ENCODE results near the gene RAB31. TPM values are rescaled to one million over a fixed set of nuclear protein-coding genes. Genes with fewer than 3 reads are reported as not detected.

RAB31 gene
- total RNA-seq, 2 experiments from 2014 or later, result 0.38 to 0.89 TPM

DNA sequence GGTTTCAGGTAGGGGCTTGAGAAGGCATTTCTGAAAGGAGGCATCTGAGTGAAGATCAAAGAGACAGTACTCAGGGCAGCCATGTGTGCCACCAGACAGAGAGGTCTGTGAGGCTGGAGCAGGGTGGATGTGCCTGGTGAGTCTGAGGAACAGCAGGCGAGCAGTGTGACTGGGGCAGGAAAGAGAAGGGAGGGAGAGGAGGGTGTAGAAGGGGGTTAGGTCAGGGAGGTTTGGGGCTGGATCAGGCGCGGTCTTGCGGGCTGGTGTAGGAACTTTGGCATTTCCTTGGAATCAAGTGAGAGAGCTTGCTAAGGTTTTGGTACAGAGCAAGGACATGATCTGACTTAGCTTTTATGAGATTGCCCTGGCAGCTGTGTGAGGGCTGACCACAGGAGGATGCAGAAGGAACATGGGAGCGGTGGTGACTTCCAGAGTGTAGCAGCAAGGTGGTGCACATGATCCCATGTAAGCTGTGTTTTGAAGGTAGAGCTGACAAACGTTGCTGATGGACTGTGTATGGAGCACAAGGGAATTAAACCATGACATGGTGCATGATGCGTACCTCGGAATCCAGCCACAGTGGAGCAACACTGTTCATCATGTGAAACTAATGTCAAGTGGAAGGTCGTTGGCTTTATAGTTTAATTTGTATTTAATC lies 13.9 kb downstream of the RAB31 start:
- H3K4me1 Mint-ChIP-seq (ENCODE audit: low read depth), result no peaks in the 10 kb centered on the region
- peaks cover 1% of the 10 kb centered on the region for H3K9me3 Mint-ChIP-seq
- no peak overlapping the region for H3K27ac Mint-ChIP-seq
- H3K36me3 Mint-ChIP-seq (ENCODE audit: low read depth), result no peaks in the 10 kb centered on the region
- DNase-seq, result no peak
- H3K4me3 Mint-ChIP-seq, result no peak overlapping the region
- intact Hi-C loops (cut with micrococcal nuclease), result no loop called here
- CTCF ChIA-PET, result interaction anchor here (0.6 to 1.5 kb wide), 5 partner anchors 110 to 206 kb away, joined by 3 to 5 read pairs (median 3); no protein-coding TSS in a partner anchor
- H3K27me3 Mint-ChIP-seq (ENCODE audit: low read depth), result peaks cover 14% of the 10 kb centered on the region

DNA sequence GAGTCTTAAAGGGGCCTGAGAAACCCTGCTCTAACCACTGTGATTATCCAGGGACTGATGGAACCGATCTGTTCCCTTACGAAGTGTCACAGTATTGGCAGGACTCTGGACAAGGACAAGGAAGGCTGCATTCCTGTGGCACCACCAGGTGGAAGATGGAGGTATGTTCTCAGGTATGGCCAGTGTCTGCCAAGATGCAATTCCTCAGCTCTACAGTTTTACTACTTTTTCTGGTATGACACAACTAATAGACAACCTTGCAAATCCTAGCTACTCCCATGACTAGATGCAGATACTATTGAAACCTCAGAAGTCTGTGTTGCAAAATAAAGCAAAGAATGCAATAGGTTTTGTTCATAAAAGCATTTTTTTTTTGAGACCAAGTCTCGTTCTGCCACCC lies 14.6 kb downstream of the RAB31 start:
- peak; percentile 36 for DNase-seq
- Mint-ChIP-seq H3K4me3 (no peak overlapping the region), H3K9me3 (peaks cover 1% of the 10 kb centered on the region), H3K27ac (no peak overlapping the region), H3K27me3 (ENCODE audit: low read depth) (peaks cover 10% of the 10 kb centered on the region), H3K36me3 (ENCODE audit: low read depth) (no peaks in the 10 kb centered on the region), H3K4me1 (ENCODE audit: low read depth) (no peaks in the 10 kb centered on the region)
- intact Hi-C loops (cut with micrococcal nuclease), result no loop called here
- CTCF ChIA-PET, result interaction anchor here (0.6 to 1.5 kb wide), 6 partner anchors 110 to 207 kb away, joined by 3 to 5 read pairs (median 3); no protein-coding TSS in a partner anchor

DNA sequence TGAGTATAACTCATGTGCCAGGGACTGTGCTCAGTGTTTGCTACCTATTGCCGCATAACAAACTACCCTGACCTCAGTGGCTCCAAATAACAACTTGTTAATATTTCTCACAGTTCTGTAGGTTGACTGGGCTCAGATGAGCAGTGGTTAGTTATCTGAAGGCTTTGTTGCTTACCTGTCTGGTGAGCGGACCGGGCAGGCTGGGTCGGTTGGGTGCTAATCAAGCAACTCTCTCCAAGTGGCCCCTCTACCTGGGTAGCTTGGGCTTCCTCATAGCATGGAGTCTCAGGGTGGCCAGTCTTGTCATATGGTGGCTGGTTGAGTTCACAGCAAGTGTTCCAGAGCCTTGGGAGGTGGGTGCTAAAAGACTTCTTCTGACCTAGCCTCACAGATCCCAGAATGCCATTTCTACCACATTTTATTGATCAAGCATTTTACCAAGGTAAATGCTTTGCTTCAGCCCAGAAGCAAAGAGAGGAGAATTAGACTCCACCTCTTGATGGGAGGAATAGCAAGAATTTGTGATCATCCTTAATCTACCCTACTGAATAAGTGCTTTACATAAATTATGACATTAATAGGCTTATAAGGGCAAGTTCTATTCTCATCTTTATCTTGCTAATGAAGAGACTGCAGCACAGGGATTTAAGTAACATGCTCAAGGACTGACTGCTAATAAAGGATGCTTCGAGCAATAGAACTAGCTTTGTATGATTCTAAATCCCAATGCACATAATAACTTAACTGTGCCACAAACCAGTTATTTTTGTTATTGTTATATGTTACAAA lies 16.9 kb downstream of the RAB31 start:
- H3K27me3 Mint-ChIP-seq (ENCODE audit: low read depth), result peaks cover 4% of the 10 kb centered on the region
- H3K4me3 Mint-ChIP-seq, result no peak overlapping the region
- no peaks in the 10 kb centered on the region for H3K4me1 Mint-ChIP-seq (ENCODE audit: low read depth)
- H3K9me3 Mint-ChIP-seq, result peaks cover 1% of the 10 kb centered on the region
- intact Hi-C loops (cut with micrococcal nuclease), result no loop called here
- no peak overlapping the region for H3K27ac Mint-ChIP-seq
- no peaks in the 10 kb centered on the region for H3K36me3 Mint-ChIP-seq (ENCODE audit: low read depth)
- CTCF ChIA-PET, result no interaction called here
- DNase-seq, result no peak

DNA sequence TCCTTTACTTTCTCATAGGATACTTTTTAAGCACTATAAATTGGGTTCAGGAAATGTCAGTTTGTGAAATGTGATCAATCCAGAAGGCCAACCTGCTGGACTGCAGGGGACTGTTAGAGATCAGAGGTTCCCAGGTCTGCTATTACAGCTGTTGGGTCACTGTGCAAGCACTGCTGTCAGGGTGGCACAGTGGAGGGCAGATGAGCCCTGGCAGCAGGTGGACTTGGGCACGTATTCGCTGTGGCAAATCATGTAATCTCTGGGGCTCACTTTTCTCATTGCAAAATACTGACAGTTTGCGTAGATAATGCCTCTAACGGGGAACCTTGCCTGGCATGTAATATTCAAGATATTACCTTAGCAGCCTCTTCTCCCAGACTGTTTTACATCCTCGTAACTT lies 18.1 kb downstream of the RAB31 start:
- Mint-ChIP-seq H3K36me3 (ENCODE audit: low read depth) (no peaks in the 10 kb centered on the region), H3K9me3 (peaks cover 1% of the 10 kb centered on the region), H3K27ac (no peak overlapping the region), H3K4me1 (ENCODE audit: low read depth) (no peaks in the 10 kb centered on the region), H3K4me3 (no peak overlapping the region), H3K27me3 (ENCODE audit: low read depth) (peaks cover 4% of the 10 kb centered on the region)
- DNase-seq, result no peak
- CTCF ChIA-PET, result no interaction called here
- intact Hi-C loops (cut with micrococcal nuclease), result no loop called here

DNA sequence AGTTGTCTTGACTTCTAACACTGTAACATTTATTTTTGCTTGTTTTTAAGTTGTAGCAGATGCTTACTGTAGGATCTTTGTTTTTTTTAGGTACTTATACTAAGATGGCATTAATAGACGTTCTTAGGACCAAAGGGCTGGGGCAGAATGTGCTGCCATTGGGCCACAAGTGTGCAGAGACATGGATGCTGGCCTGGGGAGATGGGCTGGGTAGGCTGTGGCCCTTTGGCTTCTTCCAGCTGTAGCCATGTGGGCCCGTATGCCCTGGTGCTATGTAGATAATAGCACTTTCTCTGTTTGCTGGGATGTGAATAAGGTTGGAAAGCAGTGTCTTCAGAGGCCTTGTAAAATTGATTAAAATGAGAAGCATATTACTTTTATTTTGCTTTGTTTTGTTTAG lies 18.8 kb downstream of the RAB31 start:
- CTCF ChIA-PET, result no interaction called here
- no peak overlapping the region for H3K27ac Mint-ChIP-seq
- intact Hi-C loops (cut with micrococcal nuclease), result no loop called here
- H3K9me3 Mint-ChIP-seq, result peaks cover 1% of the 10 kb centered on the region
- DNase-seq, result no peak
- H3K36me3 Mint-ChIP-seq (ENCODE audit: low read depth), result no peaks in the 10 kb centered on the region
- H3K27me3 Mint-ChIP-seq (ENCODE audit: low read depth), result peaks cover 4% of the 10 kb centered on the region
- no peaks in the 10 kb centered on the region for H3K4me1 Mint-ChIP-seq (ENCODE audit: low read depth)
- H3K4me3 Mint-ChIP-seq, result no peak overlapping the region

DNA sequence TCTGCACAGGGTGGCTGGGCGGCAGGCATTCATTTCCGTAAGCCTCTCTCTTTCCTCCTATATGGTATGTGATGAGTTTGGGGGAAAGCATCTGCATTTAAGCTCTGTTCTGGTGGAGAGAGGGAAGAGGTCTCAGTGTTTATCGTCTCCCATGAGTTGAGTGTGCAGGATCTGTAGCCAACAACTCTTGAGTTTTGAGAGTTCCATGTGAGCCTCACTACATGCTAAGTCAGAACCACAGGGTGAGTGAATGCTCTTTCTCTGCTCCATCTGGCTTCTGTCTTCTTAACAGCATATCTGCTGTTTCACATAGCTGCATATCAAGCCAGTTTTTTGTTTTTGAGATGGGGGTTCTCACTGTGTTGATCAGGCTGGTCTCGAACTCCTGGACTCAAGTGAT lies 22.7 kb downstream of the RAB31 start:
- peaks cover 3% of the 10 kb centered on the region for H3K4me1 Mint-ChIP-seq (ENCODE audit: low read depth)
- no peaks in the 10 kb centered on the region for H3K36me3 Mint-ChIP-seq (ENCODE audit: low read depth)
- no peak overlapping the region for H3K27ac Mint-ChIP-seq
- intact Hi-C loops (cut with micrococcal nuclease), result no loop called here
- H3K4me3 Mint-ChIP-seq, result no peak overlapping the region
- CTCF ChIA-PET, result no interaction called here
- no peaks in the 10 kb centered on the region for H3K9me3 Mint-ChIP-seq
- DNase-seq, result no peak
- peaks cover 14% of the 10 kb centered on the region for H3K27me3 Mint-ChIP-seq (ENCODE audit: low read depth)

DNA sequence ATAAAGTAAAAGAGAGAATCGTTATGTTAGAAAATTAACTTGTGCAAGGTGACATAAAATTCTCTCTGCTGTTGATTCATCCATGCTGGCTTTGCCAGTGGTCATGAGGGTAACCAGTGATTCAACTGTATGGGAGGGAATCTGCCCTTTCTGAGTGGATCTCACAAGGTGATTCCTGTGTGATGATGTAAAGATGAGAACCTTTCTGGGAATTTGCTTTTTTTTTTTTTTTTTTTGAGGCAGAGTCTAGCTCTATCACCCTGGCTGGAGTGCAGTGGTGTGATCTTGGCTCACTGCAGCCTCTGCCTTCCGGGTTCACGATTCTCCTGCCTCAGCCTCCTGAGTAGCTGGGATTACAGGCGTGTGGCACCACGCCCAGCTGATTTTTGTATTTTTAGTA lies 23.3 kb downstream of the RAB31 start:
- peaks cover 3% of the 10 kb centered on the region for H3K4me1 Mint-ChIP-seq (ENCODE audit: low read depth)
- no peaks in the 10 kb centered on the region for H3K9me3 Mint-ChIP-seq
- H3K36me3 Mint-ChIP-seq (ENCODE audit: low read depth), result no peaks in the 10 kb centered on the region
- peaks cover 17% of the 10 kb centered on the region for H3K27me3 Mint-ChIP-seq (ENCODE audit: low read depth)
- DNase-seq, result no peak
- intact Hi-C loops (cut with micrococcal nuclease), result no loop called here
- H3K27ac Mint-ChIP-seq, result no peak overlapping the region
- H3K4me3 Mint-ChIP-seq, result no peak overlapping the region
- CTCF ChIA-PET, result no interaction called here

DNA sequence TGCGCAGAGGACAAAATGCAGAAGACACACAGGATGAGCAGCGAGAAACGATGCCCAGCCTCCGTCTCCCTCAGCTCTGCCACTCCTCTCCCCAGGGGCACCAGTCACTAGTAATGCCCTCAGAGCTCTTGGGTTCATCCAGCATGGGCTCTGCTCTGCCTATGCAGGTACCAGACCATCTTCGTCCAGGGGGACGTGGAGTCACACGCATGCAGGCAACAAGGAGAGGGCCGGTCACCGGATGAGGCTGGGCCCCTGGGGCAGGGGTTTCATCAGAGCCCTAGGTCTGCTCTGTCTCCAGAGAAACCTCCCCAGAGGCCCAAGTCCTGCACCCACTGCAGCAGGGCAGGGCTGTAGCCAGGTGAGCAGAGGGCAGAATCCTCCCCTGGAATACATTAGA lies 23.9 kb downstream of the RAB31 start:
- no peak overlapping the region for H3K4me3 Mint-ChIP-seq
- no peak for DNase-seq
- intact Hi-C loops (cut with micrococcal nuclease), result no loop called here
- no peaks in the 10 kb centered on the region for H3K9me3 Mint-ChIP-seq
- H3K27ac Mint-ChIP-seq, result no peak overlapping the region
- CTCF ChIA-PET, result no interaction called here
- H3K4me1 Mint-ChIP-seq (ENCODE audit: low read depth), result peaks cover 3% of the 10 kb centered on the region
- H3K36me3 Mint-ChIP-seq (ENCODE audit: low read depth), result no peaks in the 10 kb centered on the region
- peaks cover 19% of the 10 kb centered on the region for H3K27me3 Mint-ChIP-seq (ENCODE audit: low read depth)

DNA sequence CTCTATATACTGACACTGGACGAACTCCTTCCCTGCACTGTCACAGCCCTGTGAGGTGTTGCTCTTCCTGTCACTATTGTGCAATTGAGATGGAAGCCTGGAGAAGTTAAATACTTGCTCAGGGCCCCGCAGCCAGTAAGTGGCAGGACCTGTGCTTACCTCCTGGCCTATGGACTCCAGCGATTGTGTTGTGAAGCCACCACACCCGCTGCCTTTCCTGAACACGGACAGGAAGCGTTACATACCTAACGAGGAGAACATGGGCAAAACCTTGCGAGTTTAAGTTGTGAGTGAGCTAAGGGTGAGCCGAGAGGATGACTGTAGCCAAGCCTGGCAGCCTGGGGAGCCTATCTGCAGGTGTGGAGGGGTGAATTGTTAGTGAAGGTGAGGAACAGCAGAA lies 26.1 kb downstream of the RAB31 start:
- DNase-seq, result no peak
- Mint-ChIP-seq H3K27me3 (ENCODE audit: low read depth) (peaks cover 20% of the 10 kb centered on the region), H3K36me3 (ENCODE audit: low read depth) (no peaks in the 10 kb centered on the region), H3K4me3 (no peak overlapping the region), H3K9me3 (no peaks in the 10 kb centered on the region), H3K27ac (no peak overlapping the region), H3K4me1 (ENCODE audit: low read depth) (peaks cover 3% of the 10 kb centered on the region)
- CTCF ChIA-PET, result interaction anchor here (0.6 kb wide), 1 partner anchor 293 kb away, joined by 3 read pairs; no protein-coding TSS in a partner anchor
- intact Hi-C loops (cut with micrococcal nuclease), result no loop called here

DNA sequence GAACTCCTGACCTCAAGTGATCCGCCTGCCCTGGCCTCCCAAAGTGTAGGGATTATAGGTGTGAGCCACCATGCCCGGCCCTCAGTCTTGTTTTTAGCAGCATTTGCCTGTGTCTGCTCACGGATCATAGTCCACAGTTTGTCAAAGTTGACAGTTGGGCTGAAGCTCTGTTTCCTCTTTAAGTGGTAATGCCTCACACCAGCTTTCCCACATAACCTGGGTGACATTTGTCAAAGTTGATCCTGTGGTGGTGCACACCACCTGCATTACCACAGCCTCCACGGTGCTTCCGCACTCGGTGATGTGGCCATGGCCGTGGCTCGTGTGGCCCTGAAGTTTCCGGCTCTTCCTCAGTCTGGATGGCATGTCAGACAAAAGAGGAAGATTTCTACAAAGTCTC lies 27.1 kb downstream of the RAB31 start:
- CTCF ChIA-PET, result interaction anchor here (0.7 kb wide), 1 partner anchor 391 kb away, joined by 3 read pairs; no protein-coding TSS in a partner anchor
- H3K4me3 Mint-ChIP-seq, result no peak overlapping the region
- peaks cover 3% of the 10 kb centered on the region for H3K4me1 Mint-ChIP-seq (ENCODE audit: low read depth)
- intact Hi-C loops (cut with micrococcal nuclease), result no loop called here
- DNase-seq, result no peak
- peaks cover 20% of the 10 kb centered on the region for H3K27me3 Mint-ChIP-seq (ENCODE audit: low read depth)
- no peak overlapping the region for H3K27ac Mint-ChIP-seq
- H3K9me3 Mint-ChIP-seq, result no peaks in the 10 kb centered on the region
- no peaks in the 10 kb centered on the region for H3K36me3 Mint-ChIP-seq (ENCODE audit: low read depth)

DNA sequence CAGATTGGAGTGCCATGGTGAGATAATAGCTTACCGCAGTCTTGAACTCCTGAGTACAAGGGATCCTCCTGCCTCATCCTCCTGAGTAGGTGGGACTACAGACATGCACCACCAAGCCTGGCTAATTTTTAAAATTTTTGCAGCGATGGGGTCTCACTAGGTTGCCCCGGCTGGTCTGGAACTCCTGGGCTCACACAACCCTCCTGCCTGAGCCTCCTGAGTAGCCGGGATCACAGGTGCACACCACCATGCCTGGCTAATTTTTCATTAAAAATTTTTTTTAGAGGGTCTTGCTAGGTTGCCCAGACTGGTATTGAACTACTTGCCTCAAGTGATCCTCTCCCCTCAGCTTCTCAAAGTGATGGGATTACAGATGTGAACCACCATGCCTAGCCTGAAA lies 27.8 kb downstream of the RAB31 start:
- H3K36me3 Mint-ChIP-seq (ENCODE audit: low read depth), result no peaks in the 10 kb centered on the region
- no peak overlapping the region for H3K4me3 Mint-ChIP-seq
- peaks cover 3% of the 10 kb centered on the region for H3K4me1 Mint-ChIP-seq (ENCODE audit: low read depth)
- intact Hi-C loops (cut with micrococcal nuclease), result no loop called here
- CTCF ChIA-PET, result interaction anchor here (0.9 kb wide), 1 partner anchor 156 kb away, joined by 3 read pairs; no protein-coding TSS in a partner anchor
- no peak for DNase-seq
- peaks cover 16% of the 10 kb centered on the region for H3K27me3 Mint-ChIP-seq (ENCODE audit: low read depth)
- H3K9me3 Mint-ChIP-seq, result no peaks in the 10 kb centered on the region
- H3K27ac Mint-ChIP-seq, result no peak overlapping the region

DNA sequence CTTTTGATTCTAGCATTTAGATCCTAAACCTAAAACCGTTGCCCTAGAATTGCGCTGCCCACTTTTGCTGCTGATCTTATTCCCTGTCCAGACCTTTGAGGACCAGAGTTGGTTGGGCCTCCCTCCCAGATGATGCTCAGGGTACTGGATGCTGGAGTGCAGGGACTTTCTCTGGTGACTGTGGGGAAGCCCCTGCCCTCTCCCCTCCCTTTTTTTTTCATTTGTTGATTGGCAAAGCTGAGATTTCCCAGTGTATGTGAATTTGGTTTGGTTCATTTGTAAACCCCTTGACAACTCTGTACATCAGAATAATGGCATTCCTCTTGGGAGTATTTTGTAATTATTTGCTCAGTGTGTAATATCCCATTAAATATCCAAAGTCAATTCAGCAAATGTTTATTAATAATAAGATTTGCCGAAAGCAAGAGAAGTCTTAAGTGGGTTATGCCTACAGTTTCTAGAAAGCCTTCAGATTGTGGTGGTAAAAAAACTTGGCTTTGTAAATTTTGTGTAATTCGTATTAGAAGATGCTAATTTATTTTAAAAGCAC lies 28.3 kb downstream of the RAB31 start:
- Mint-ChIP-seq H3K9me3 (no peaks in the 10 kb centered on the region), H3K4me3 (no peak overlapping the region), H3K36me3 (ENCODE audit: low read depth) (no peaks in the 10 kb centered on the region), H3K27ac (no peak overlapping the region), H3K4me1 (ENCODE audit: low read depth) (peaks cover 3% of the 10 kb centered on the region), H3K27me3 (ENCODE audit: low read depth) (peaks cover 16% of the 10 kb centered on the region)
- intact Hi-C loops (cut with micrococcal nuclease), result no loop called here
- CTCF ChIA-PET, result interaction anchor here (0.9 kb wide), 1 partner anchor 157 kb away, joined by 3 read pairs; no protein-coding TSS in a partner anchor
- DNase-seq, result no peak
